Smooth muscle cell (in vitro differentiated cells): ENCODE results near the gene PLSCR3. TPM values are rescaled to one million over a fixed set of nuclear protein-coding genes. Genes with fewer than 3 reads are reported as not detected.
A peak's percentile ranks its signal among the peaks of the same experiment; 100 is the strongest.

ENCODE experiments used
- DNase-seq: peaks from one replicate; lab custom pipeline; 2025; ENCODE audit not compliant: unreplicated experiment; lab: John Stamatoyannopoulos, UW
- H2AFZ ChIP-seq: fragments of 200-600 bp; sonication (generic); 2 replicates; pipeline ENCODE4 v1.6.0; 2016; ENCODE audit warnings: antibody characterized with exemption, low read depth, mild to moderate bottlenecking
- H3F3A ChIP-seq: fragments of 200-600 bp; sonication (generic); 2 replicates; pipeline ENCODE4 v1.6.0; 2017; ENCODE audit warnings: antibody characterized with exemption, low read depth
- H3K27ac ChIP-seq: fragments of 200-600 bp; sonication (generic); 2 replicates; pipeline ENCODE4 v1.5.1; 2016; ENCODE audit warnings: low read depth, mild to moderate bottlenecking
- H3K27me3 ChIP-seq: fragments of 200-600 bp; sonication (generic); 2 replicates; pipeline ENCODE4 v1.6.1; 2016; ENCODE audit warnings: low read depth, mild to moderate bottlenecking
- H3K36me3 ChIP-seq: fragments of 200-600 bp; sonication (generic); 2 replicates; pipeline ENCODE4 v1.5.1; 2016; ENCODE audit warnings: low read depth
- H3K4me1 ChIP-seq: fragments of 200-600 bp; sonication (generic); 2 replicates; pipeline ENCODE4 v1.5.1; 2016; ENCODE audit warnings: low read depth
- H3K4me2 ChIP-seq: fragments of 200-600 bp; sonication (generic); 2 replicates; pipeline ENCODE4 v1.6.0; 2016; ENCODE audit warnings: mild to moderate bottlenecking
- H3K4me3 ChIP-seq: fragments of 200-600 bp; sonication (generic); 2 replicates; pipeline ENCODE4 v1.5.1; 2016; ENCODE audit warnings: mild to moderate bottlenecking
- H3K79me2 ChIP-seq: fragments of 200-600 bp; sonication (generic); 2 replicates; pipeline ENCODE4 v1.6.0; 2016; ENCODE audit warnings: low read depth, mild to moderate bottlenecking
- H3K9ac ChIP-seq: fragments of 200-600 bp; sonication (generic); 2 replicates; pipeline ENCODE4 v1.6.0; 2016; ENCODE audit warnings: low read depth
- H3K9me3 ChIP-seq: fragments of 200-600 bp; sonication (generic); replicated peaks from 2 replicates; pipeline ENCODE4 v1.5.1; 2016; ENCODE audit warnings: low read depth
- H4K20me1 ChIP-seq: fragments of 200-600 bp; sonication (generic); 2 replicates; pipeline ENCODE4 v1.6.0; 2016; ENCODE audit warnings: low read depth
- WGBS: methylation state at CpG from one replicate; pipeline ENCODE4 v1.1.7; 2016; ENCODE audit warnings: low lambda C conversion rate; 5-methylcytosine and 5-hydroxymethylcytosine counted together
- polyA plus RNA-seq: library from polyadenylated mRNA; unstranded; fragments of >200 nt; fragmentation: Nextera tagmentation; extraction: Ambion mirVana; gene quantifications from 2 replicates; pipeline ENCODE4 v1.2.1, GENCODE V29; 2016
- total RNA-seq: library from RNA; depleted of rRNA; stranded (reverse); fragments of >200 nt; gene quantifications from 2 replicates; pipeline ENCODE4 v1.2.3, GENCODE V29; 2014
- TF ChIP-seq, protein P1 (sequence below): fragments of 200-600 bp; sonication (generic); IDR thresholded peaks from 2 replicates; pipeline ENCODE4 v1.5.1; 2017; ENCODE audit warnings: borderline replicate concordance, mild to moderate bottlenecking, antibody characterized with exemption; ENCODE audit not compliant: insufficient read depth, poor library complexity, severe bottlenecking

Gene PLSCR3
- total and polyA plus RNA-seq, 2 experiments from 2014 or later, result 29.3 to 110 TPM

DNA sequence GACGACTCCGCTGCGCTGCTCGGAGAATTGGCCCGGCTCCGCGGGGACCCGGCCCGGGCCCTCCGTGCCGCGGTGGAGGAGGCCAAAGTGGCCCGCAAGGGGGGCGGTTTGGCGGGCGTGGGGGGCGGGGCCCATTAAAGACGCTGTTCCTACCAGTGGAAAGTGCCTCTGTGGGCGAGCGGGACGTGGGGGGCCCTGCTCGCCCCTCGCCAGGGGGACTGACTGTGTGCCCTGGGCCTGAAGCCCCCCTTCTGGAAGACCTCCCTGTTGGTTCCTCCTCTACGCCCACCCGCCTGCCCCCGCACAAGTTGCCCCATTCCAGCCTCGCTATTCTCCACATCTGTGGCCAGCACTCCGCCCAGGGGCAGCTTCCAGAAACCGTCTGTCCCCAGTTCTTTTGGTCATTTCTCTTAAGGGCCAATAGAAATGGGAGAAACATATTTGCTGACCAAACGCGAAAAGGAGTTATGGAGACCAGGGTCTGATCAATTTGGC is 43.1 kb upstream of the PLSCR3 start:
- Histone ChIP-seq H3K36me3 (no peaks in the 10 kb centered on the region), H3K9me3 (no peaks in the 10 kb centered on the region), H3K9ac (no peak overlapping the region), H3K4me3 (peak overlapping the region; percentile 61), H3K4me2 (peak overlapping the region; percentile 88), H4K20me1 (peaks cover 12% of the 10 kb centered on the region), H3F3A (peaks cover 16% of the 10 kb centered on the region), H3K27ac (no peak overlapping the region), H3K27me3 (no peaks in the 10 kb centered on the region), H2AFZ (no peak overlapping the region), H3K4me1 (peaks cover 22% of the 10 kb centered on the region), H3K79me2 (no peaks in the 10 kb centered on the region)
- DNase-seq, result no peak
- TF ChIP-seq, protein P1, sequence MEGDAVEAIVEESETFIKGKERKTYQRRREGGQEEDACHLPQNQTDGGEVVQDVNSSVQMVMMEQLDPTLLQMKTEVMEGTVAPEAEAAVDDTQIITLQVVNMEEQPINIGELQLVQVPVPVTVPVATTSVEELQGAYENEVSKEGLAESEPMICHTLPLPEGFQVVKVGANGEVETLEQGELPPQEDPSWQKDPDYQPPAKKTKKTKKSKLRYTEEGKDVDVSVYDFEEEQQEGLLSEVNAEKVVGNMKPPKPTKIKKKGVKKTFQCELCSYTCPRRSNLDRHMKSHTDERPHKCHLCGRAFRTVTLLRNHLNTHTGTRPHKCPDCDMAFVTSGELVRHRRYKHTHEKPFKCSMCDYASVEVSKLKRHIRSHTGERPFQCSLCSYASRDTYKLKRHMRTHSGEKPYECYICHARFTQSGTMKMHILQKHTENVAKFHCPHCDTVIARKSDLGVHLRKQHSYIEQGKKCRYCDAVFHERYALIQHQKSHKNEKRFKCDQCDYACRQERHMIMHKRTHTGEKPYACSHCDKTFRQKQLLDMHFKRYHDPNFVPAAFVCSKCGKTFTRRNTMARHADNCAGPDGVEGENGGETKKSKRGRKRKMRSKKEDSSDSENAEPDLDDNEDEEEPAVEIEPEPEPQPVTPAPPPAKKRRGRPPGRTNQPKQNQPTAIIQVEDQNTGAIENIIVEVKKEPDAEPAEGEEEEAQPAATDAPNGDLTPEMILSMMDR, result no peak
- WGBS, result 13% methylated on average over 27 of the region's 31 CpGs

- WGBS, result 4% methylated on average over 92 of the region's 92 CpGs
- peaks cover 16% of the 10 kb centered on the region for H3F3A ChIP-seq
- TF ChIP-seq, protein P1, result peak; percentile 68
- no peak for DNase-seq
- peak overlapping the region; percentile 88 for H3K4me2 ChIP-seq
- no peaks in the 10 kb centered on the region for H3K27me3 ChIP-seq
- H3K9ac ChIP-seq, result no peak overlapping the region
- no peak overlapping the region for H2AFZ ChIP-seq
- peaks cover 22% of the 10 kb centered on the region for H3K4me1 ChIP-seq
- H3K4me3 ChIP-seq, result peak overlapping the region; percentile 61
- H3K27ac ChIP-seq, result peak overlapping the region; percentile 70
- H3K79me2 ChIP-seq, result no peaks in the 10 kb centered on the region
- H3K36me3 ChIP-seq, result no peaks in the 10 kb centered on the region
- peaks cover 12% of the 10 kb centered on the region for H4K20me1 ChIP-seq
- no peaks in the 10 kb centered on the region for H3K9me3 ChIP-seq
Observed at GRCh38 chr17:7436556-7437368, 42.4 kb upstream of the PLSCR3 start.

GRCh38 chr17:7435676-7436555 is 41.6 kb upstream of the PLSCR3 start:
- H3K27ac ChIP-seq, result peak overlapping the region; percentile 70
- TF ChIP-seq, protein P1, result peak; percentile 23
- no peaks in the 10 kb centered on the region for H3K79me2 ChIP-seq
- peak overlapping the region; percentile 88 for H3K4me2 ChIP-seq
- no peaks in the 10 kb centered on the region for H3K27me3 ChIP-seq
- H3K9ac ChIP-seq, result peak overlapping the region; percentile 7
- peaks cover 4% of the 10 kb centered on the region for H4K20me1 ChIP-seq
- H3K36me3 ChIP-seq, result no peaks in the 10 kb centered on the region
- DNase-seq, result no peak
- H2AFZ ChIP-seq, result peak overlapping the region; percentile 40
- peaks cover 18% of the 10 kb centered on the region for H3K4me1 ChIP-seq
- H3K9me3 ChIP-seq, result no peaks in the 10 kb centered on the region
- H3K4me3 ChIP-seq, result peak overlapping the region; percentile 61
- H3F3A ChIP-seq, result peaks cover 9% of the 10 kb centered on the region
- WGBS, result 8% methylated on average over 45 of the region's 49 CpGs
